Epithelial cell of proximal tubule (primary cell): Measurements from ENCODE around the gene AGBL1. TPM values are rescaled to one million over a fixed set of nuclear protein-coding genes. Genes with fewer than 3 reads are reported as not detected.

Experiments used
- DNase-seq: peaks from one replicate; pipeline ENCODE4 v3.0.0-alpha.2; 2011; ENCODE audit warnings: low read depth
- H3K4me3 ChIP-seq: 2 replicates; pipeline ENCODE4 v1.5.1; 2011; ENCODE audit warnings: low read depth, mild to moderate bottlenecking, low read length
- total RNA-seq: library from RNA; depleted of rRNA; stranded (reverse); fragments of >200 nt; gene quantifications from 2 replicates; pipeline ENCODE4 v1.2.3, GENCODE V29; 2015
- TF ChIP-seq, protein P1 (sequence below): conservative IDR thresholded peaks from 2 replicates; pipeline ENCODE4 v1.5.1; 2012; ENCODE audit warnings: low read depth, mild to moderate bottlenecking, low read length

The AGBL1 gene
- total RNA-seq, 1 donor from 2014 or later: not detected

DNA sequence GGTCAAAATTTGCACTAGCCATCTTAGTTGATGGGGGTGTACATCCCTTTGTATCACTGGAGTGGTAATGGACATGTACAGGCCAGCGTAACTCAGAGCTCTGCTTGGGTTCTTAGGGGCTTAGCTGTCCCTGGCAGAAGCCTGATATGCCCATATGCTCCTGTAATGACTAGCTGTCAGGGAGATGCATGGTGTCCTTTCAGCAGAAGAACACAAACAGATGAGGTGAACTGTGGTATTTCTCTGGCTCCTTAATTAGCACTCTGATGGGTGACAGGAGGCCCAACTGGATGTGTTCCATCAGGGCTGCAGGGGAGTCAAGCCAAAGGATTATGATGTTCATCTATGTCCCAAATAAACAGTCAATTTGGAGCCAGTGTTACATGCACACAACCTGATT, 774.5 kb downstream of the AGBL1 start:
- TF ChIP-seq, protein P1, sequence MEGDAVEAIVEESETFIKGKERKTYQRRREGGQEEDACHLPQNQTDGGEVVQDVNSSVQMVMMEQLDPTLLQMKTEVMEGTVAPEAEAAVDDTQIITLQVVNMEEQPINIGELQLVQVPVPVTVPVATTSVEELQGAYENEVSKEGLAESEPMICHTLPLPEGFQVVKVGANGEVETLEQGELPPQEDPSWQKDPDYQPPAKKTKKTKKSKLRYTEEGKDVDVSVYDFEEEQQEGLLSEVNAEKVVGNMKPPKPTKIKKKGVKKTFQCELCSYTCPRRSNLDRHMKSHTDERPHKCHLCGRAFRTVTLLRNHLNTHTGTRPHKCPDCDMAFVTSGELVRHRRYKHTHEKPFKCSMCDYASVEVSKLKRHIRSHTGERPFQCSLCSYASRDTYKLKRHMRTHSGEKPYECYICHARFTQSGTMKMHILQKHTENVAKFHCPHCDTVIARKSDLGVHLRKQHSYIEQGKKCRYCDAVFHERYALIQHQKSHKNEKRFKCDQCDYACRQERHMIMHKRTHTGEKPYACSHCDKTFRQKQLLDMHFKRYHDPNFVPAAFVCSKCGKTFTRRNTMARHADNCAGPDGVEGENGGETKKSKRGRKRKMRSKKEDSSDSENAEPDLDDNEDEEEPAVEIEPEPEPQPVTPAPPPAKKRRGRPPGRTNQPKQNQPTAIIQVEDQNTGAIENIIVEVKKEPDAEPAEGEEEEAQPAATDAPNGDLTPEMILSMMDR: no peak
- no peak for DNase-seq
- no peak overlapping the region for H3K4me3 ChIP-seq

DNA sequence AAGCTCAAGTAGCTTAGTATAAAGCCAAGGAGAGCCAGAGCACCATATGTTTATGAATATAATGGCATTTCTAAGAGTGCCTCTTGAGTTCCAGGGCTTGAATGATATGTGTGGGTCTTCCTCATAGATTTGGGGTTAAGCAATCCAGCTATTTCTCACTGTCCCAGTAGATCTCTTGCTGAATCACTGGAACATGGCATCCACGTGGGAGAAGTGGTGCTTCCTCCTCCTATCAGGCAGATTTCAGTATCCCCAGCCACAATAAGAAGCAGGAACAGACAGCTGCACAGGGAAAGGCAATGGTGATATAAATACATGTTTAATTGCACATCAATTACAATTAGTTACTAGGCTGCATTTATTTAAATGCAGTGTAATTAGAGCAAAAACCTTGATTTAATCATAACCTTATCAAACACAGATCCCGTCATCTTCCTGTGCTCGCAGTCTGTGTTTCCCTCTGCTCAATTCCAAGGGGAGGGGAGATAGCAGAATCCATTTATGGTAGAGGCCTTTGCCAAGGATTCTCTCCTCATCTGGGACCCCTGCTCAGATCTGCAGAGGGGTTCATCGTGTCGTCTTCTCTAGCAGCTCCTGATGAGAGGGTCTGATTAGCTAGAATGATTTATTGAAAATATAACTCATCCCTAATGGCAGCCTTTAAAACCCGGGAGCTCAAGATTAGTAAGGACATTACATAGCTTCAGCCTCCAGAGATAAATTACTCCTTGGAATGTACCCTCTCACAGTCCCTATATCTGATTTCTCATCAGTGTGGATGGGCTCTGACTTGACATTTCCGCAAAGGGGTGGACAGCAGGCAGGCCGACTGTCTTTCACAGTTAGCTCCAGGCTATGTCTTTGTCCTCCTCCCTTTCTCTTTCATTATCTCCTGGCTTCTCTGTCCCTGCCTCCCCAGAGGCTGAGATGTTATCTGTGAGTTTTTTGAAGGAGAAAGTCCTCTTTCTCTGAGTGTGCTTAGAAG, 775.9 kb downstream of the AGBL1 start:
- TF ChIP-seq, protein P1: no peak
- no peak for DNase-seq
- no peak overlapping the region for H3K4me3 ChIP-seq

DNA sequence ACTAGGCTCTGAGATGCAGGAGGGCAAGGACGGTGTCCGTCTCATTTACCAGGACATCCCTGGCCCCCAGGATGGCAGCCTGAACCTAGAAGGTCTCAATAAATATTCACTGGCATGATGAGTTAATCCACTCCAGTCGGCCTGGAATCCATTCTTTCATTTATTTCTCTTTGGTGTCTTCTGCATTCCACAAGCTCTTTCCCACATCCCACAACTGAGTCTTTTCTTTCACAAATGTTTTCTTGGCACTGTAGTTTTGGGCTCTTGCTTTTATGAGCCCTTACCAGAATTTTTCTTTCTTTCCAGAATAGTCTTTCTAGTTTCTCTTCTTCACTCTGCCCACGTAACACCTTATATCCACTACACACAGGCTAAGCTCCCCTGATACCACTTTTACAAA, 778.0 kb downstream of the AGBL1 start:
- TF ChIP-seq, protein P1: no peak
- no peak for DNase-seq
- H3K4me3 ChIP-seq: no peak overlapping the region

DNA sequence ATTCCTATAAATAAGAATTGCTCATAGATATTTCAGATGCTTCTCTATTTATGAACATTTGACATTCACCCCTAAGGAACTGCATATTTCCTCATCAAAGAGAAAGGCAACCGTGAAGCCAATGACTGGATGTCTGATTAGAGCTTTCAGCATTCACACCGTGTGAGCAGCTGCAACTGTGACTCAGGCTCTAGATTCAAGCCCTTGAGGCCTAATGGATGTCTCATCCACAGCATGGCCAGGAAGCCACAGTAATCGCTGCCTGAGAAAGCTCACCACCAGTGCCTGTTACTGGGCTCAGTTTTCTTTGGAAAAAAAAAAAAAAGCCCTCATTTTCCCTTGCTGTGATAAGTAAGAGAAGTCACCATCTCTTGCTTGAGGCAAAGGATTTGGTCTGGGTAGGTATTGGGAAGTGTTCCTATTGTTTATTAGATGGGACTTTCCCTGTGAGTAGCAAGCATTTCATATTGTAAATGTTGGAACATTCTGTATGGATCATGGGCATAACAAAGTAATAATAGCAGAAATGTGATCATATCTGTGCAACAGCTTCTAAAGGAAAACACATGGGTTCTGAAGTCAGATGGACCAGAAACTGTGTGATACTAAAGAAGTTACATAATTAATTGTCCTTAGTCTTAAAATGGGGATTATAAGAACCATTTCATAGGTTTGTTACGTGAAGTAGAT, 783.7 kb downstream of the AGBL1 start:
- H3K4me3 ChIP-seq: no peak overlapping the region
- no peak for DNase-seq
- TF ChIP-seq, protein P1: no peak

DNA sequence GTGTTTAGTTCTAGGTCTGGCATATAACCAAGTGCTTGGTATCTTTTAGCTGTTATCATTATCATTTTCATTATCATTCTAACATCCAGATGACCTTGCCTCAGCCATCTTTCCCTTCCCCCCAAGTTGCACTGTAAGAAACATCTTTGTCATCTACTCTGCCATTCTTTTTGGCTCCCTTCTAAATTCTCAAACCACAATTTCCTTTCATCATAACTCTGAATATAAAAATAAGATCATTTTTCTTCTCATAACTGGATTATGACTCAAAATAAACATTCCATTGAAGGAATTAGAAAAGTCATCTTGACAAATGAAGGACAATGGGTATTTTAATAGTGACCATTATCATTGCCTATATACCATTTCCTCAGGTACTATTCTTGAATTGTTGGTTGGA, 786.2 kb downstream of the AGBL1 start:
- H3K4me3 ChIP-seq: no peak overlapping the region
- no peak for DNase-seq
- TF ChIP-seq, protein P1: no peak

DNA sequence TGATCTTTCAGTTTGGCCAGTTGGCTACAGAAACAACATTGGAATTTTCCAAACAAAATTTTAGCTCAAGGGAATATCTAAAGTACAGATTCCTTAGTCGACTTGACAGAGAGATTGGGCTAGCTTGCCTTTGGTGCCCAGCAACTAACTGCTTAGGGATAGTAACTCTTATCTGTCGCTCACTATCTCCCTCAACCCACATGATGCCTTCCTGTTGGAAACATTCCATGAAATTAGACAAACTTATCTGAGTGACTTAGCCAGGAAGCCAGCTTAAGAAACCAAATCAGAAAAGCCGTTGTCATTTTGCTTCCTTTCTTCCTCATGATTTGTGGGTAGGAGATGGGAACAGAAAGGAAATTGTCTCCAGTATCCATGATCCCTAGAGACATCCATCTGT, 791.2 kb downstream of the AGBL1 start:
- TF ChIP-seq, protein P1: no peak
- H3K4me3 ChIP-seq: no peak overlapping the region

More for the DNA sequence above, 791.2 kb downstream of the AGBL1 start:
- no peak for DNase-seq
